Prostate gland (tissue), 2 donors: ENCODE results near the gene TNFSF4. TPM values are rescaled to one million over a fixed set of nuclear protein-coding genes. Genes with fewer than 3 reads are reported as not detected.

ENCODE experiments used
- DNase-seq: peaks from one replicate; pipeline ENCODE4 v3.0.0-alpha.2; 2019; ENCODE audit warnings: low spot score
- H3K27ac ChIP-seq, 2 donors: fragments of 200-600 bp; sonication (generic); 2 replicates each; pipeline ENCODE4 v1.5.1; 2017 to 2019
- H3K27me3 ChIP-seq: fragments of 200-600 bp; sonication (generic); replicated peaks from 2 replicates; pipeline ENCODE4 v1.5.1; 2019; ENCODE audit not compliant: insufficient read depth
- H3K36me3 ChIP-seq, 2 donors: fragments of 200-600 bp; sonication (generic); 1 replicate in 1 of 2; 2 replicates in 1 of 2; pipeline versions ENCODE4 v1.5.1 to v1.8.1; 2017 to 2019
- H3K4me1 ChIP-seq: fragments of 200-600 bp; sonication (generic); replicated peaks from 2 replicates; pipeline ENCODE4 v1.5.1; 2019
- H3K4me3 ChIP-seq, 2 donors: fragments of 200-600 bp; sonication (generic); 2 replicates each; pipeline ENCODE4 v1.5.1; 2017 to 2019
- H3K9me3 ChIP-seq: fragments of 200-600 bp; sonication (generic); 2 replicates; pipeline ENCODE4 v1.5.1; 2017
- CTCF ChIP-seq, 4 experiments: fragments of 200-600 bp in 2 of 4; fragments of 450-650 bp in 2 of 4; sonication (generic) in 2 of 4; IDR thresholded peaks; 1 replicate in 3 of 4; 2 replicates in 1 of 4; pipeline ENCODE4 v1.5.1; 2016 to 2019; ENCODE audit warnings: antibody characterized with exemption in 4 of 4, mild to moderate bottlenecking in 2 of 4, moderate library complexity in 2 of 4
- POLR2A ChIP-seq: fragments of 450-650 bp; IDR thresholded peaks from one replicate; pipeline ENCODE4 v1.6.1; 2016; ENCODE audit warnings: antibody characterized with exemption, mild to moderate bottlenecking
- POLR2AphosphoS5 ChIP-seq: sonication (generic); formaldehyde crosslinking; IDR thresholded peaks from one replicate; pipeline ENCODE4 v1.6.1; 2017; ENCODE audit warnings: antibody characterized with exemption
- WGBS: methylation state at CpG from one replicate; pipeline ENCODE4 v1.1.5; 2018; 5-methylcytosine and 5-hydroxymethylcytosine counted together
- intact Hi-C: fragments of 100-400 bp; cut with DNase I; formaldehyde crosslinking; loops from one replicate; pipeline ENCODE4 v1.14.2; 2022
- total RNA-seq, 2 donors: library from RNA; depleted of rRNA; stranded (reverse); fragments of >200 nt; gene quantifications; one replicate each; pipeline ENCODE4 v1.1.0, GENCODE V29; 2016

The TNFSF4 gene
- 10 to 100 TPM in 1 of 2 donors, 1 to 10 TPM in 1; 1.6 to 14.7 TPM for total RNA-seq

DNA sequence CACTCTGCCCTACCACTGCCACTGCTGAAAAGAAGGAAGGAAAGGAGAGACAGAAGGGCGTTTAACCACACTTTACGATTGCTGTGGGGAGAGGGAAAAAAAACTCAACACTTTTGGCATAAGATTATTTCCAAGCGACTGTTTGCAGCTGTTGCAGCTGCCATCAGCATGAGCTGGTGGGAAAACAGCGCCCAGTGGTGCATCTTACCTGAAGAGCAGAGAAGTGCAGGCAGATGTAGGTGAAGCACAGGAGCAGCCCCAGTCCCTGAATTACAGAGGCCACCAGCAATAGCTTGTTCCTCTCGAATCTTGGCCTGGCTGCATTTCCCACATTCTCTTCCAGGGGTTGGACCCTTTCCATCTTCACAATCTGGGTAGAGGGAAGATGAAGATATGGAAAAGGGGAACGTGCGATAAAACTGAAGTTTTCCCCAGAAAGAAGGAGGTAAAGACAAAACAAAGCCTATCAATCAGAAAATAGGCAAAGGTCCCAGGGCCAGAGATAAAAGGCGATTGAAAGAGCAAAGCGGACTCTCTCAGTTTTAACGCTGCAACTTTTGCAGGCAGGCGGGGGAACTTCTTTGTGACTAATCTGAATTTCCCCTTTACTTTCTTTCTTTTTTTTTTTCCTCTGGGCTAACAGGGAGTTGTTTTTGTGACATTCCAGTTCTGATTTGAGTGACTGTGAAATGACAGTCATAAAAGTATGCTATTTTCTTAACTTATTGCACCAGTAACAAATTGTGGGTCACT, at the start of gene TNFSF4:
Gene TNFSF4 (minus strand): TSS at position 516 of the 753 bp plus-strand sequence. CDS start 155 bp downstream, at position 361.
- 21% methylated on average over 11 of the region's 11 CpGs for whole genome bisulfite sequencing
- no peak for DNase-seq
- Histone ChIP-seq H3K4me1 (no peaks in the 10 kb centered on the region), H3K27ac (no peak within 1 kb of the TSS), H3K36me3 (no peaks in the 10 kb centered on the region), H3K27me3 (no peaks in the 10 kb centered on the region), H3K9me3 (no peaks in the 10 kb centered on the region), H3K4me3 (no peak within 1 kb of the TSS)
- intact Hi-C loops, result no loop called here
- TF ChIP-seq POLR2A (no peak), CTCF (IDR thresholded peaks at IDR 0.05) (no peak), POLR2AphosphoS5 (no peak)

DNA sequence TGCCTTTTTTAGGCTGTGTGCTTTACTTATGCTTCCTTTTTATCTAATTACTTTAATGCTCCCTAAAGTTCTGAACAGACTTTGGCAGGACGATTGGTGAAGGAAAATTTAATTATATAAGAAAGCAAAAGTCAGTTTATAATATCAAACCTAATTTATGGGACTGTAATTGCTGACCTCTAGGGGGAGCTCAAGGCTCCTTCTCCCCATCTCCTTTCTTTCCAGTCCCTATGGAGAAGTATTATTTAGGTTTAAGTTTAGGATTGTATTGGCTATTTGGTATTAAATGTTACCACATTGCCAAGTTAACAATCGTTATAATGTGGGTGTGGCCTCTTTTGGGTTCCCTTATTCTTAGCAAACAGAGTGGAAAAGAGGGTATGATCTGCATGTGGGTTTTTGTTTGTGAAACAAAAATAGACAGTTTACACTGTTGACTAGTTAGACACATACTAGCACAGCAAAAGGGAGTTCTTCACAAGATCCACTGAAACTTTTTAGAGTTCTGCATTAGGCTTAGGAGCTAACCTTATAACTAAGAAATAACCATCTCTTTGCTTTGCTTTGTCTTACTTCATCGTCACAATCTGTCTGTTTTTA, 48.2 kb upstream of the TNFSF4 start:
- no peaks in the 10 kb centered on the region for H3K9me3 ChIP-seq
- 44% methylated on average over 3 of the region's 3 CpGs for WGBS
- TF ChIP-seq POLR2A (no peak), POLR2AphosphoS5 (no peak), CTCF (IDR thresholded peaks at IDR 0.05) (peak in 2 of 4 experiments; percentile 38 to 55)
- no peaks in the 10 kb centered on the region for H3K36me3 ChIP-seq
- H3K27me3 ChIP-seq, result no peaks in the 10 kb centered on the region
- no peak overlapping the region for H3K27ac ChIP-seq
- H3K4me1 ChIP-seq, result no peaks in the 10 kb centered on the region
- DNase-seq, result no peak
- no peak overlapping the region for H3K4me3 ChIP-seq
- intact Hi-C loops, result no loop called here

DNA sequence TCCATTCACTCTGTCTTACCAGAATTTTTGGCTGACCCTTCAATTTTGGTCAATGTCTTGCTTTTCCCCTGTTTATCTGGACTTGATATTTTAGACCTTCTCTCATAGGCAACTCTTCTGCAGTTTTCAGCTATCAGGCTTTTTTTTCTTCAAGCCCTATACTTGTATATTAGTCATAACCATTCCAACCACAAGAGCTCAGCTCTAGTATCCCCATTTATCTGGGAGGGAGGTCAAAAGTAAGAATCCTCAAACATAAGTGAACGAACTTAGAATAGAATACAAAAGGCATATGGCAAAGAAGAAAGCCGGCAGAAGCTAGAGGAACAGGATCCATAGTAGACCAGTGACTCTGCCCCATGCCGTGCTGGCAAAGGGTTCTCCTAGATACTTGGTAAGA, 45.9 kb upstream of the TNFSF4 start:
- no peaks in the 10 kb centered on the region for H3K27me3 ChIP-seq
- intact Hi-C loops, result no loop called here
- no peak overlapping the region for H3K27ac ChIP-seq
- H3K36me3 ChIP-seq, result no peaks in the 10 kb centered on the region
- 97% methylated on average over 3 of the region's 3 CpGs for WGBS
- H3K4me3 ChIP-seq, result no peak overlapping the region
- no peaks in the 10 kb centered on the region for H3K4me1 ChIP-seq
- H3K9me3 ChIP-seq, result no peaks in the 10 kb centered on the region
- DNase-seq, result no peak
- TF ChIP-seq POLR2AphosphoS5 (no peak), POLR2A (no peak), CTCF (IDR thresholded peaks at IDR 0.05) (no peak)

GRCh38 chr1:173249349-173249748, 42.2 kb upstream of the TNFSF4 start:
- no peak overlapping the region for H3K27ac ChIP-seq
- no peaks in the 10 kb centered on the region for H3K9me3 ChIP-seq
- no peaks in the 10 kb centered on the region for H3K4me1 ChIP-seq
- no peak for TF ChIP-seq CTCF (IDR thresholded peaks at IDR 0.05)
- TF ChIP-seq POLR2A, result no peak
- TF ChIP-seq POLR2AphosphoS5, result no peak
- no peaks in the 10 kb centered on the region for H3K27me3 ChIP-seq
- H3K4me3 ChIP-seq, result no peak overlapping the region
- no peak for DNase-seq
- H3K36me3 ChIP-seq, result no peaks in the 10 kb centered on the region
- intact Hi-C loops, result no loop called here
